Measurements from ENCODE around the gene ZCCHC18. TPM values are rescaled to one million over a fixed set of nuclear protein-coding genes. Genes with fewer than 3 reads are reported as not detected.

ZCCHC18 gene
- total RNA-seq, 1 experiment from 2014 or later = 1.5 TPM

- no peak overlapping the region for H2AK5ac ChIP-seq (ENCODE audit: insufficient read length, low read length)
- H3K23me2 ChIP-seq (ENCODE audit: insufficient read length, low read depth, low read length, poor library complexity, severe bottlenecking) = no peaks in the 10 kb centered on the region
- H3K79me2 ChIP-seq (ENCODE audit: insufficient read depth, low read length) = no peaks in the 10 kb centered on the region
- no peak overlapping the region for H3K9ac ChIP-seq (ENCODE audit: extremely low read depth, insufficient read length, low read length)
- H3K4me2 ChIP-seq (ENCODE audit: insufficient read depth, insufficient read length, low read length) = no peak overlapping the region
- no peak overlapping the region for H3K27ac ChIP-seq (ENCODE audit: insufficient read length, low read depth, low read length)
- Mint-ChIP-seq H3K9me3 (peaks cover 0 to 68% of the 10 kb centered on the region in 2 experiments; a peak in 3 of 5 replicates), H3K36me3 (ENCODE audit: insufficient read depth in 1 of 3, low read depth in 3 of 3) (no peaks in the 10 kb centered on the region), H3K4me1 (no peaks in the 10 kb centered on the region), H3K4me3 (no peak overlapping the region), H3K27ac (no peak overlapping the region), H3K27me3 (ENCODE audit: low read depth) (peaks cover 1% of the 10 kb centered on the region)
- no peak overlapping the region for H4K5ac ChIP-seq (ENCODE audit: insufficient read length, low read depth, low read length)
- no peak overlapping the region for H3K56ac ChIP-seq (ENCODE audit: insufficient read length, low read depth, low read length)
- no peak overlapping the region for H3K18ac ChIP-seq (ENCODE audit: insufficient read length, low read depth, low read length)
- H2BK15ac ChIP-seq (ENCODE audit: low read depth, low read length) = no peak overlapping the region
- DNase-seq = no peak
- no peak overlapping the region for H2BK5ac ChIP-seq (ENCODE audit: insufficient read length, low read length)
- H3T11ph ChIP-seq (ENCODE audit: low read length) = no peak overlapping the region
- no peaks in the 10 kb centered on the region for H3K4me1 ChIP-seq (ENCODE audit: insufficient read depth, low read length)
- no peak overlapping the region for H3K14ac ChIP-seq (ENCODE audit: insufficient read depth, low read length)
- H2BK12ac ChIP-seq (ENCODE audit: insufficient read length, low read depth, low read length) = no peak overlapping the region
- no peak overlapping the region for H4K8ac ChIP-seq (replicated peaks; ENCODE audit: insufficient read length, low read depth, low read length)
- no peak overlapping the region for H3K23ac ChIP-seq (ENCODE audit: insufficient read length, low read depth, low read length)
- no peak for TF ChIP-seq CTCF (conservative IDR thresholded peaks at IDR 0.05)
- H3K27me3 ChIP-seq (ENCODE audit: insufficient read depth, low read length) = no peaks in the 10 kb centered on the region
- H4K91ac ChIP-seq (ENCODE audit: insufficient read length, low read depth, low read length) = no peak overlapping the region
- H2BK20ac ChIP-seq (ENCODE audit: low read depth, low read length, poor library complexity, severe bottlenecking) = no peak overlapping the region
- H3K4ac ChIP-seq (ENCODE audit: low read depth, low read length) = no peak overlapping the region
- peaks cover 2% of the 10 kb centered on the region for H3K9me3 ChIP-seq (ENCODE audit: control insufficient read depth, low read depth, low read length)
- no peaks in the 10 kb centered on the region for H4K20me1 ChIP-seq (ENCODE audit: control insufficient read depth, insufficient read depth, insufficient read length)
- H2BK120ac ChIP-seq (ENCODE audit: low read depth, low read length, poor library complexity, severe bottlenecking) = no peak overlapping the region
- WGBS (ENCODE audit: extremely low coverage, insufficient read length, low lambda C conversion rate) = no CpG with 5 or more reads among the region's 3 CpGs
- no peak overlapping the region for H2AFZ ChIP-seq (ENCODE audit: low read length)
- no peaks in the 10 kb centered on the region for H3K79me1 ChIP-seq (ENCODE audit: insufficient read depth, low read depth, low read length, poor library complexity, severe bottlenecking)
Measured at GRCh38 chrX:104137496-104137895, 25.2 kb downstream of the ZCCHC18 start.
